HEK293 (cell line): Measurements from ENCODE around the gene TUBG2.
A peak's percentile ranks its signal among the peaks of the same experiment; 100 is the strongest.

Experiments
- BCL11B ChIP-seq: fragments of 450-650 bp; formaldehyde crosslinking; IDR thresholded peaks from 2 replicates; pipeline ENCODE4 v1.5.1; 2016; ENCODE audit warnings: low read depth, missing biosample characterization, missing genetic modification characterization
- GFI1B ChIP-seq: fragments of 450-650 bp; formaldehyde crosslinking; IDR thresholded peaks from 2 replicates; pipeline ENCODE4 v1.5.1; 2016; ENCODE audit warnings: missing biosample characterization, missing genetic modification characterization
- HOXD13 ChIP-seq: sonication (generic); formaldehyde crosslinking; IDR thresholded peaks from 2 replicates; pipeline ENCODE4 v1.8.0; 2022; ENCODE audit warnings: missing genetic modification reagents, borderline replicate concordance
- KLF7 ChIP-seq: fragments of 450-650 bp; formaldehyde crosslinking; IDR thresholded peaks from 2 replicates; pipeline ENCODE4 v1.5.1; 2016; ENCODE audit warnings: missing biosample characterization, missing genetic modification characterization, borderline replicate concordance
- PRDM4 ChIP-seq: fragments of 450-650 bp; formaldehyde crosslinking; IDR thresholded peaks from 2 replicates; pipeline ENCODE4 v1.5.1; 2017; ENCODE audit warnings: missing biosample characterization, missing genetic modification characterization
- PRDM6 ChIP-seq: fragments of 450-650 bp; formaldehyde crosslinking; IDR thresholded peaks from 2 replicates; pipeline ENCODE4 v1.5.1; 2017; ENCODE audit warnings: missing biosample characterization, missing genetic modification characterization
- REST ChIP-seq: fragments of 450-650 bp; formaldehyde crosslinking; IDR thresholded peaks from 2 replicates; pipeline ENCODE4 v1.5.1; 2016; ENCODE audit warnings: missing biosample characterization, missing genetic modification characterization
- SP3 ChIP-seq: fragments of 450-650 bp; formaldehyde crosslinking; IDR thresholded peaks from 2 replicates; pipeline ENCODE4 v1.5.1; 2016; ENCODE audit warnings: missing biosample characterization, missing genetic modification characterization
- TCF7L2 ChIP-seq: IDR thresholded peaks from 2 replicates; pipeline ENCODE4 v1.6.1; 2011; ENCODE audit warnings: low read depth, mild to moderate bottlenecking, inconsistent platforms, low read length, moderate library complexity, borderline replicate concordance
- TRIM28 ChIP-seq: IDR thresholded peaks from 2 replicates; pipeline ENCODE4 v1.6.1; 2011; ENCODE audit warnings: low read length, control low read depth, borderline replicate concordance
- ZBTB26 ChIP-seq: fragments of 450-650 bp; formaldehyde crosslinking; optimal IDR thresholded peaks from 2 replicates; pipeline ENCODE3; 2016; ENCODE audit warnings: missing biosample characterization, mild to moderate bottlenecking, missing genetic modification characterization
- ZFP3 ChIP-seq: fragments of 450-650 bp; formaldehyde crosslinking; IDR thresholded peaks from 2 replicates; pipeline ENCODE4 v1.5.1; 2016; ENCODE audit warnings: low read depth, missing biosample characterization, missing genetic modification characterization
- ZFP37 ChIP-seq: fragments of 450-650 bp; formaldehyde crosslinking; IDR thresholded peaks from 2 replicates; pipeline ENCODE4 v1.5.1; 2016; ENCODE audit warnings: missing biosample characterization, missing genetic modification characterization
- ZNF121 ChIP-seq: fragments of 450-650 bp; formaldehyde crosslinking; IDR thresholded peaks from 2 replicates; pipeline ENCODE4 v1.5.1; 2016; ENCODE audit warnings: missing biosample characterization, missing genetic modification characterization
- ZNF148 ChIP-seq: fragments of 450-650 bp; formaldehyde crosslinking; IDR thresholded peaks from 2 replicates; pipeline ENCODE4 v1.5.0; 2017; ENCODE audit warnings: missing biosample characterization, missing genetic modification characterization, borderline replicate concordance
- ZNF16 ChIP-seq: fragments of 450-650 bp; formaldehyde crosslinking; IDR thresholded peaks from 2 replicates; pipeline ENCODE4 v1.5.1; 2016; ENCODE audit warnings: low read depth, missing biosample characterization, missing genetic modification characterization
- ZNF175 ChIP-seq: fragments of 450-650 bp; formaldehyde crosslinking; IDR thresholded peaks from 2 replicates; pipeline ENCODE4 v1.5.1; 2016; ENCODE audit warnings: missing biosample characterization, missing genetic modification characterization
- ZNF18 ChIP-seq: fragments of 450-650 bp; formaldehyde crosslinking; IDR thresholded peaks from 2 replicates; pipeline ENCODE4 v1.5.1; 2016; ENCODE audit warnings: missing biosample characterization, missing genetic modification characterization
- ZNF211 ChIP-seq: fragments of 450-650 bp; formaldehyde crosslinking; IDR thresholded peaks from 2 replicates; pipeline ENCODE4 v1.5.1; 2016; ENCODE audit warnings: low read depth, missing biosample characterization, missing genetic modification characterization
- ZNF24 ChIP-seq: fragments of 450-650 bp; formaldehyde crosslinking; IDR thresholded peaks from 2 replicates; pipeline ENCODE4 v1.5.1; 2016; ENCODE audit warnings: missing biosample characterization, missing genetic modification characterization
- ZNF366 ChIP-seq: fragments of 450-650 bp; formaldehyde crosslinking; conservative IDR thresholded peaks from 2 replicates; pipeline ENCODE4 v1.5.1; 2016; ENCODE audit warnings: missing biosample characterization, missing genetic modification characterization
- ZNF48 ChIP-seq: fragments of 450-650 bp; formaldehyde crosslinking; IDR thresholded peaks from 2 replicates; pipeline ENCODE4 v1.5.1; 2016; ENCODE audit warnings: missing biosample characterization, missing genetic modification characterization
- ZNF530 ChIP-seq: fragments of 450-650 bp; formaldehyde crosslinking; IDR thresholded peaks from 2 replicates; pipeline ENCODE4 v1.5.1; 2016; ENCODE audit warnings: low read depth, missing biosample characterization, missing genetic modification characterization
- ZNF692 ChIP-seq: fragments of 450-650 bp; formaldehyde crosslinking; IDR thresholded peaks from 2 replicates; pipeline ENCODE4 v1.5.1; 2016; ENCODE audit warnings: missing biosample characterization, missing genetic modification characterization
- ZSCAN30 ChIP-seq: fragments of 450-650 bp; IDR thresholded peaks from 2 replicates; pipeline ENCODE4 v1.5.1; 2018; ENCODE audit warnings: missing biosample characterization, mild to moderate bottlenecking, missing genetic modification characterization, moderate library complexity

The TUBG2 gene

GRCh38 chr17:42676424-42677011 lies 17.4 kb downstream of the TUBG2 start, which contains the start of gene PLEKHH3 (continued):
- TF ChIP-seq ZFP37 (peak; percentile 63; the same call in 1 of the 2 replicates), ZBTB26 (tag by site-specific recombination) (peak; percentile 91), ZNF211 (no peak), ZNF366 (tag by site-specific recombination) (no peak), PRDM6 (tag by site-specific recombination) (no peak), BCL11B (tag by site-specific recombination) (peak; percentile 99), ZSCAN30 (tag by site-specific recombination) (0 out of 2 replicates have a peak, but pooled peaks have one; percentile 38), ZNF48 (tag by site-specific recombination) (no peak), REST (tag by site-specific recombination) (no peak), HOXD13 (CRISPR knock-in tag) (no peak), KLF7 (tag by site-specific recombination) (peak; percentile 9; the same call in 1 of the 2 replicates), ZNF24 (tag by site-specific recombination) (peak; percentile 68; the same call in 1 of the 2 replicates), TRIM28 (no peak), ZNF16 (tag by site-specific recombination) (no peak), ZNF121 (tag by site-specific recombination) (no peak), ZNF148 (no peak), SP3 (tag by site-specific recombination) (no peak), ZNF692 (peak; percentile 73), GFI1B (tag by site-specific recombination) (no peak; the same call in none of the 2 replicates), ZFP3 (tag by site-specific recombination) (no peak), PRDM4 (tag by site-specific recombination) (0 out of 2 replicates have a peak, but pooled peaks have one; percentile 7), ZNF530 (tag by site-specific recombination) (no peak), TCF7L2 (no peak), ZNF175 (tag by site-specific recombination) (no peak), ZNF18 (tag by site-specific recombination) (peak; percentile 41; the same call in 1 of the 2 replicates)
